Endothelial cell of umbilical vein (primary cell): Measurements from ENCODE around the gene CIP2A. TPM values are rescaled to one million over a fixed set of nuclear protein-coding genes. Genes with fewer than 3 reads are reported as not detected.
A peak's percentile ranks its signal among the peaks of the same experiment; 100 is the strongest.

ENCODE experiments used
- BruUV-seq: library from RNA; stranded (reverse); fragments of 400-500 nt; replicated peaks from 2 replicates; lab custom pipeline; 2021; lab: Mats Ljungman, UMichigan
- CTCF ChIA-PET: fragments of 300-600, 350-600 bp; sonication (Branson Sonifier 250); formaldehyde crosslinking; loops from one replicate; lab custom pipeline; 2021; ENCODE audit warnings: antibody characterized with exemption, inconsistent platforms; lab: Charles Lee
- POLR2A ChIA-PET: fragments of 300-600, 350-600 bp; sonication (Branson Sonifier 250); formaldehyde crosslinking; loops from one replicate; lab custom pipeline; 2021; ENCODE audit warnings: antibody characterized with exemption, inconsistent platforms; lab: Charles Lee
- DNase-seq: peaks from one replicate; pipeline ENCODE4 v3.0.0-alpha.2; 2011; ENCODE audit warnings: low read depth, low spot score
- FAIRE-seq: peaks from 2 replicates; lab custom pipeline; 2011; peaks lifted over from hg19 to GRCh38; lab: Jason Lieb, UNC
- H2AFZ ChIP-seq: 2 replicates; pipeline ENCODE4 v1.6.0; 2012; ENCODE audit warnings: low read depth, low read length, control low read depth, inconsistent platforms
- H3K27ac ChIP-seq: 2 replicates; pipeline ENCODE4 v1.5.1; 2011; ENCODE audit warnings: low read depth, mild to moderate bottlenecking, control low read depth, low read length, moderate library complexity; ENCODE audit not compliant: insufficient read depth
- H3K27me3 ChIP-seq, 2 experiments: 2 replicates each; pipeline versions ENCODE4 v1.6.0 to v1.6.1; 2011; ENCODE audit warnings: low read length in 2 of 2, mixed read lengths in 1 of 2; ENCODE audit not compliant: control insufficient read depth in 2 of 2, insufficient read depth in 2 of 2
- H3K36me3 ChIP-seq, 2 experiments: 2 replicates in 1 of 2; 3 replicates in 1 of 2; pipeline ENCODE4 v1.5.1; 2011; ENCODE audit warnings: low read length in 2 of 2, mild to moderate bottlenecking in 1 of 2, moderate library complexity in 1 of 2; ENCODE audit not compliant: control insufficient read depth in 2 of 2, insufficient read depth in 2 of 2; ENCODE audit errors: extremely low read depth in 1 of 2
- H3K4me1 ChIP-seq: 3 replicates; pipeline ENCODE4 v1.5.1; 2011; ENCODE audit warnings: mild to moderate bottlenecking, low read length; ENCODE audit not compliant: control insufficient read depth, insufficient read depth; ENCODE audit errors: extremely low read depth
- H3K4me2 ChIP-seq: 2 replicates; pipeline ENCODE4 v1.6.1; 2011; ENCODE audit warnings: low read length, control low read depth, mixed read lengths; ENCODE audit not compliant: insufficient read depth
- H3K4me3 ChIP-seq, 3 experiments: fragments of 200-600 bp in 1 of 3; sonication (generic), shearing (Covaris generic) in 1 of 3; replicated peaks in 1 of 3; 2 replicates each; pipeline ENCODE4 v1.5.1; 2011 to 2016; ENCODE audit warnings: control low read depth in 3 of 3, low read length in 3 of 3, mild to moderate bottlenecking in 2 of 3, inconsistent platforms in 1 of 3, low read depth in 1 of 3, moderate library complexity in 1 of 3; ENCODE audit not compliant: insufficient read depth in 1 of 3
- H3K79me2 ChIP-seq: 2 replicates; pipeline ENCODE4 v1.6.0; 2012; ENCODE audit warnings: low read length, inconsistent platforms; ENCODE audit not compliant: control insufficient read depth, insufficient read depth
- H3K9ac ChIP-seq: replicated peaks from 2 replicates; pipeline ENCODE3; 2011; ENCODE audit warnings: low read length, control low read depth; ENCODE audit not compliant: insufficient read depth; ENCODE audit errors: extremely low read depth
- H3K9me1 ChIP-seq: replicated peaks from 3 replicates; pipeline ENCODE4 v1.6.0; 2011; ENCODE audit warnings: mild to moderate bottlenecking, low read length; ENCODE audit not compliant: control insufficient read depth, insufficient read depth; ENCODE audit errors: extremely low read depth
- H3K9me3 ChIP-seq: replicated peaks from 2 replicates; pipeline ENCODE4 v1.5.1; 2012; ENCODE audit warnings: low read length, inconsistent platforms; ENCODE audit not compliant: control insufficient read depth, insufficient read depth
- H4K20me1 ChIP-seq: replicated peaks from 2 replicates; pipeline ENCODE3; 2011; ENCODE audit warnings: mild to moderate bottlenecking, low read length; ENCODE audit not compliant: control insufficient read depth, insufficient read depth; ENCODE audit errors: extremely low read depth
- EZH2 ChIP-seq: IDR thresholded peaks from 2 replicates; pipeline ENCODE4 v1.6.1; 2012; ENCODE audit warnings: borderline replicate concordance, low read depth, mild to moderate bottlenecking, moderate library complexity, low read length, inconsistent platforms; ENCODE audit not compliant: severe bottlenecking
- FOS ChIP-seq: IDR thresholded peaks from 2 replicates; pipeline ENCODE4 v1.6.1; 2011; ENCODE audit warnings: mild to moderate bottlenecking, low read length, moderate library complexity, borderline replicate concordance; ENCODE audit not compliant: insufficient read depth
- GATA2 ChIP-seq: IDR thresholded peaks from 2 replicates; pipeline ENCODE4 v1.7.0; 2011; ENCODE audit warnings: low read depth, mild to moderate bottlenecking, moderate library complexity, mixed read lengths, low read length; ENCODE audit not compliant: insufficient read length, insufficient read depth
- JUN ChIP-seq: IDR thresholded peaks from 2 replicates; pipeline ENCODE4 v1.6.1; 2011; ENCODE audit warnings: borderline replicate concordance, low read depth; ENCODE audit not compliant: insufficient read length, insufficient read depth
- MYC ChIP-seq: IDR thresholded peaks from one replicate; pipeline ENCODE4 v1.6.1; 2011; ENCODE audit warnings: mild to moderate bottlenecking, low read depth, low read length
- POLR2A ChIP-seq: IDR thresholded peaks from 2 replicates; pipeline ENCODE4 v1.6.1; 2012; ENCODE audit warnings: low read depth, mild to moderate bottlenecking, control low read depth, low read length
- POLR2AphosphoS5 ChIP-seq: IDR thresholded peaks from 2 replicates; pipeline ENCODE4 v1.6.1; 2012; ENCODE audit warnings: low read depth, mild to moderate bottlenecking, control low read depth, low read length, moderate library complexity; ENCODE audit not compliant: insufficient read depth
- dilution Hi-C: fragments of 300-500 bp; cut with MboI; formaldehyde crosslinking; loops from one replicate; pipeline ENCODE4 v1.15.0; 2019; ENCODE audit warnings: low sequenced_read_pairs; ENCODE audit not compliant: extremely low pct_ligation_motif_present
- intact Hi-C: fragments of 100-400 bp; cut with micrococcal nuclease; formaldehyde crosslinking; loops from one replicate; pipeline ENCODE4 v1.10.0; 2022
- polyA plus RNA-seq, 4 experiments: library from polyadenylated mRNA; depleted of rRNA in 3 of 4; stranded (reverse) in 3 of 4; unstranded in 1 of 4; fragments of >200 nt; gene quantifications; 2 replicates each; pipeline versions ENCODE4 v1.2.1 to v1.2.3, GENCODE V29; 2011 to 2012; ENCODE audit warnings: missing spikeins in 1 of 4
- total RNA-seq: library from RNA; stranded (reverse); gene quantifications from 2 replicates; pipeline ENCODE4 v1.2.3, GENCODE V29; 2021
- TF ChIP-seq, protein P1 (sequence below), 2 donors: IDR thresholded peaks; 1 replicate in 1 of 2; 2 replicates in 1 of 2; pipeline ENCODE4 v1.5.1; 2011; ENCODE audit warnings: low read length in 2 of 2, mild to moderate bottlenecking in 2 of 2, moderate library complexity in 2 of 2, control low read depth in 1 of 2, inconsistent platforms in 1 of 2, low read depth in 1 of 2; ENCODE audit not compliant: insufficient read depth in 1 of 2; ENCODE audit errors: extremely low read depth in 1 of 2
- TF ChIP-seq, protein P2 (sequence below): IDR thresholded peaks from 2 replicates; pipeline ENCODE4 v1.6.1; 2011; ENCODE audit not compliant: insufficient read depth, insufficient read length

The CIP2A gene
- total and polyA plus RNA-seq, 2 donors (not counting 3 experiments of a cell fraction or from before 2014, with no cell fraction given): 9.4 to 33.7 TPM

DNA sequence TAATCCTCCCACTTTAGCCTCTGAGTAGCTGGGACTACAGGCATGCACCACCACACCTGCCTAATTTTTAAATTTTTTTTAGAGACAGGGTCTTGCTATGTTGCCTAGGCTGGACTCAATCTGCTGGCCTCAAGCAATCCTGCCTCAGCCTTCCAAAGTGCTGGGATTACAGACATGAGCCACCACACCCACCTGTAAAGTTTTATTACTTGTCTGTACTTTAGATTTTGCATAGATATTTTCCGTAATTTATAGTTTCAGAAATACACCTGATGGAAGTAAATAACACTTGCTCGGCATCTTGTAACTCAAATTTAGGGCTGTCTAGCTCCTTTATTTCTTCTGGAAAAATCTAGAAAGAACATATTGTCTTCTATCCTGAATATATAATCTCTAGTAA lies 6.1 kb upstream of the CIP2A start:
- no peaks in the 10 kb centered on the region for H3K27me3 ChIP-seq
- H3K9me1 ChIP-seq: no peaks in the 10 kb centered on the region
- H3K36me3 ChIP-seq: no peaks in the 10 kb centered on the region
- no peak overlapping the region for H3K9ac ChIP-seq
- dilution Hi-C loops (no loop called here), intact Hi-C loops (no loop called here)
- H4K20me1 ChIP-seq: no peaks in the 10 kb centered on the region
- no TSS peak for BruUV-seq
- H3K4me2 ChIP-seq: no peak overlapping the region
- ChIA-PET POLR2A (no interaction called here), CTCF (no interaction called here)
- H2AFZ ChIP-seq: no peak overlapping the region
- FAIRE-seq (no peak), DNase-seq (no peak)
- TF ChIP-seq, protein P1, sequence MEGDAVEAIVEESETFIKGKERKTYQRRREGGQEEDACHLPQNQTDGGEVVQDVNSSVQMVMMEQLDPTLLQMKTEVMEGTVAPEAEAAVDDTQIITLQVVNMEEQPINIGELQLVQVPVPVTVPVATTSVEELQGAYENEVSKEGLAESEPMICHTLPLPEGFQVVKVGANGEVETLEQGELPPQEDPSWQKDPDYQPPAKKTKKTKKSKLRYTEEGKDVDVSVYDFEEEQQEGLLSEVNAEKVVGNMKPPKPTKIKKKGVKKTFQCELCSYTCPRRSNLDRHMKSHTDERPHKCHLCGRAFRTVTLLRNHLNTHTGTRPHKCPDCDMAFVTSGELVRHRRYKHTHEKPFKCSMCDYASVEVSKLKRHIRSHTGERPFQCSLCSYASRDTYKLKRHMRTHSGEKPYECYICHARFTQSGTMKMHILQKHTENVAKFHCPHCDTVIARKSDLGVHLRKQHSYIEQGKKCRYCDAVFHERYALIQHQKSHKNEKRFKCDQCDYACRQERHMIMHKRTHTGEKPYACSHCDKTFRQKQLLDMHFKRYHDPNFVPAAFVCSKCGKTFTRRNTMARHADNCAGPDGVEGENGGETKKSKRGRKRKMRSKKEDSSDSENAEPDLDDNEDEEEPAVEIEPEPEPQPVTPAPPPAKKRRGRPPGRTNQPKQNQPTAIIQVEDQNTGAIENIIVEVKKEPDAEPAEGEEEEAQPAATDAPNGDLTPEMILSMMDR (IDR thresholded peaks at IDR 0.05; ENCODE audit: extremely low read depth in 1 of 2, insufficient read depth in 1 of 2, low read depth in 1 of 2, low read length in 2 of 2): no peak
- TF ChIP-seq POLR2A (no peak), GATA2 (no peak)
- H3K79me2 ChIP-seq: peaks cover 2% of the 10 kb centered on the region
- no peaks in the 10 kb centered on the region for H3K9me3 ChIP-seq
- H3K27ac ChIP-seq: no peak overlapping the region
- peaks cover 4% of the 10 kb centered on the region for H3K4me1 ChIP-seq
- no peak overlapping the region for H3K4me3 ChIP-seq

DNA sequence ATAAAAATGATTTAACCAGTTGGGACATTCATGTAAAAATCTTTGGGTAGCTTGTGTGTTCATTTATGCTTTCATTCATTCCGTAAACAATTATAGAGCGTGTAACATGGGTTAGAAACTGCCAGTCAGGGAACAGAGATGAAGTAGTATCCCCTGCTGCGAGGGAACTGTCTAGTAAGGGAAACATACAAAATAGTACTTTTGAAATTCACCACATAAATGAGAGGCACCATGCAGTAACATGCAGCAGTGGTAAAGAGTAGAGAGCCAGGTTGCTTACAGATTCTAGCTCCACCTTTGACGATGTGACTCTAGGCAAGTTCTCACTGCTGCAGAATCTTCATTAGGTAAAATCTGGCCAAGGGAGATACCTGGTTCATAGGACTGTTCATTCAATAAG lies 1.2 kb upstream of the CIP2A start:
- BruUV-seq: no TSS peak

More for the DNA sequence above, 1.2 kb upstream of the CIP2A start:
- Histone ChIP-seq H3K9me1 (no peaks in the 10 kb centered on the region), H3K36me3 (no peaks in the 10 kb centered on the region), H3K9ac (peak overlapping the region; percentile 89), H3K27me3 (no peaks in the 10 kb centered on the region), H3K27ac (peak overlapping the region; percentile 87), H2AFZ (peak overlapping the region; percentile 36), H3K9me3 (no peaks in the 10 kb centered on the region), H3K79me2 (peaks cover 39% of the 10 kb centered on the region), H4K20me1 (no peaks in the 10 kb centered on the region), H3K4me2 (peak overlapping the region; percentile 95), H3K4me1 (peaks cover 18% of the 10 kb centered on the region), H3K4me3 (peak overlapping the region; percentile 72 to 86 (median 75))
- dilution Hi-C loops (no loop called here), intact Hi-C loops (no loop called here)
- no peak for FAIRE-seq
- peak; percentile 16 for DNase-seq
- ChIA-PET CTCF (interaction anchor here (0.9 kb wide), 1 partner anchor 113 kb away, joined by 3 read pairs; no protein-coding TSS in a partner anchor), POLR2A (interaction anchor here (0.7 to 0.9 kb wide), 2 partner anchors 11 to 12 kb away, joined by 3 read pairs; no protein-coding TSS in a partner anchor)
- TF ChIP-seq POLR2A (no peak), MYC (no peak), POLR2AphosphoS5 (no peak), JUN (no peak), EZH2 (no peak), GATA2 (no peak), FOS (no peak)
- TF ChIP-seq, protein P2, sequence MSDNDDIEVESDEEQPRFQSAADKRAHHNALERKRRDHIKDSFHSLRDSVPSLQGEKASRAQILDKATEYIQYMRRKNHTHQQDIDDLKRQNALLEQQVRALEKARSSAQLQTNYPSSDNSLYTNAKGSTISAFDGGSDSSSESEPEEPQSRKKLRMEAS: no peak
- TF ChIP-seq, protein P1 (IDR thresholded peaks at IDR 0.05; ENCODE audit: extremely low read depth in 1 of 2, insufficient read depth in 1 of 2, low read depth in 1 of 2, low read length in 2 of 2): no peak
